GM12801 (cell line): ENCODE data around the gene SLAMF1.

Experiments used
- CTCF ChIP-seq: IDR thresholded peaks from one replicate; pipeline ENCODE4 v1.5.1; 2011; ENCODE audit warnings: control low read depth; ENCODE audit not compliant: insufficient read length; ENCODE audit errors: extremely low read depth

The SLAMF1 gene

GRCh38 chr1:160578525-160579191 is 68.2 kb downstream of the SLAMF1 start:
- no peak for TF ChIP-seq CTCF

- no peak for TF ChIP-seq CTCF
Observed at GRCh38 chr1:160578175-160578524, 68.7 kb downstream of the SLAMF1 start.

GRCh38 chr1:160577671-160578070 is 69.2 kb downstream of the SLAMF1 start:
- no peak for TF ChIP-seq CTCF

GRCh38 chr1:160576884-160577283 is 70.0 kb downstream of the SLAMF1 start:
- TF ChIP-seq CTCF: no peak

- TF ChIP-seq CTCF: no peak
Observed at GRCh38 chr1:160576390-160576789, 70.5 kb downstream of the SLAMF1 start.

- no peak for TF ChIP-seq CTCF
Observed at GRCh38 chr1:160575112-160575664, 71.7 kb downstream of the SLAMF1 start.

GRCh38 chr1:160570840-160571239 is 76.0 kb downstream of the SLAMF1 start:
- TF ChIP-seq CTCF: no peak
